Jurkat, Clone E6-1 (cell line): ENCODE measurements around the gene CXCL16.
"Not testable (repeated sequence)": the region's sequence is repeated elsewhere in the genome, so short reads cannot be mapped to it uniquely, and the experiment has no call there.

Source experiments
- DNase-seq: peaks from one replicate; pipeline ENCODE4 v3.0.0-alpha.2; 2011; ENCODE audit warnings: low read depth, low spot score
- H3K4me3 ChIP-seq: 2 replicates; pipeline ENCODE4 v1.5.1; 2011; ENCODE audit warnings: mild to moderate bottlenecking, low read length, control low read depth, moderate library complexity

CXCL16 gene

GRCh38 chr17:4709794-4710692 lies 29.7 kb downstream of the CXCL16 start, which contains the start of gene ARRB2:
Gene ARRB2 (plus strand): TSS chr17:4710632. CDS start chr17:4710722, 90 bp downstream.
- peak within 1 kb of the TSS; percentile 85 for H3K4me3 ChIP-seq
- DNase-seq, result peak; percentile 98

DNA sequence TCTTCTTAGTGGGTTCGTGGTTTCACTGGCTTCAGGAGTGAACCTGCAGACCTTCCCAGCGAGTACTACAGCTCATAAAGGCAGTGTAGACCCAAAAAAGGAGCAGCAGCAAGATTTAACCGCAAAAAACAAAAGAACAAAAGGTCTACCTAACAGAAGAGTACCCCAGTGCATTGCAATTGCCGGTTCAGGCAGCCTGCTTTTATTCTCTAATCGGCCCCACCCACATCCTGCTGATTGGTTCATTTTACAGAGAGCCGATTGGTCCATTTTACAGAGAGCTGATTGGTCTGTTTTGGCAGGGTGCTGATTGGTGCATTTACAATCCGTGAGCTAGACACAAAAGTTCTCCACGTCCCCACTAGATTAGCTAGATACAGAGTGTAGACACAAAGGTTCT lies 31.3 kb downstream of the CXCL16 start:
- peak; percentile 80 for DNase-seq
- H3K4me3 ChIP-seq, result peak overlapping the region; percentile 7; the same call in 1 of the 2 replicates

- no peak for DNase-seq
Observed at GRCh38 chr17:4706121-4706520, 33.6 kb downstream of the CXCL16 start.

DNA sequence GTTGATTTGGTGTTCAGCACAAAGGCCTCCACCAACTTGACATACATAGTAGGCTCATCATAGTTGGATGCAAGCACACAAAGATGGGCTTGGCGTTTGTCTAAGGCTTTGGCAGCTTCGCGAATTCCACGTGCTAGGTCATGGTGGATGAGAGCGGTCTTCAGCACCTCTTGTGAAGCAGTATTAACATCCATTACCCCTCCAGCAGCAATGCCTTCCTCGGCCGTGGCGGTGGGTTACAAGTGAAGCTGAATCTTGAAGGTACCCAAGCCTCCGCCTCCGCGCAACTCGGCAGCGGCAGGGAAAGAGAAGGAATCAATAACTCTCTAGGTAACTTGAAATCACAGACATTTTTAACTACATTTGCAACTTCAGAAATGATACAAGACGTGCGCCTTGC lies 34.7 kb downstream of the CXCL16 start:
- H3K4me3 ChIP-seq, result peak overlapping the region; percentile 89
- DNase-seq, result no peak

More at GRCh38 chr17:4706121-4706520, 33.6 kb downstream of the CXCL16 start:
- H3K4me3 ChIP-seq, result no peak overlapping the region

DNA sequence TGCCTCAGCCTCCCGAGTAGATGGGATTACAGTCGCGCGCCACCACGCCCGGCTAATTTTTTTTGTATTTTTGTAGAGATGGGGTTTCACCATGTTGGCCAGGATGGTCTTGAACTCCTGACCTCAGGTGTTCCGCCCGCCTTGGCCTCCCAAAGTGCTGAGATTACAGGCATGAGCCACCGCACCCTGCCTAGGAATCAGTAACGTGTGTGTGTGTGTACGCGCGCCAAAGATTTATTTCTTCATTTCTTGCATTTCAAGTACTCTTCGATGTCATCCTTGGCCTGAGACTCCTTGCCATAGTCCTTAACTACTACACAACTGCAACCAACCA lies 35.2 kb downstream of the CXCL16 start:
- peak overlapping the region; percentile 89 for H3K4me3 ChIP-seq
- DNase-seq, result not testable (repeated sequence)

DNA sequence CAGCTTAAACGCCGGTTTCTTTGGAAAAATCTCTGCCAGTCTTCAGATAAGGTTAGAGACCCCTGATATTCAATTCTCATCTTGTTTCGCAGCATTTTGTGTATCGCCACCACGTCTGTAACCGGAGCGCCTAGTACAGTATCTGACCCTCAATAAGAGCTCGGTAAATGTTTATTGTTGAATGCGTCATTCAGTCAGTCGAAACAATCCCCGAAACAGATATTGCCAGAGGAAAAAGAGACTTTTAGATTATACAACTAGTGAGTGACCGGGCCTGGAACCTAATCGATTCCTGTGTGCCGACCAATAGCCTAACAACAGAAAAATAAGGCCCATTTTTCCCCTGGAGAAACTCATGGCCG lies 36.4 kb downstream of the CXCL16 start:
- peak overlapping the region; percentile 89 for H3K4me3 ChIP-seq
- DNase-seq, result no peak

DNA sequence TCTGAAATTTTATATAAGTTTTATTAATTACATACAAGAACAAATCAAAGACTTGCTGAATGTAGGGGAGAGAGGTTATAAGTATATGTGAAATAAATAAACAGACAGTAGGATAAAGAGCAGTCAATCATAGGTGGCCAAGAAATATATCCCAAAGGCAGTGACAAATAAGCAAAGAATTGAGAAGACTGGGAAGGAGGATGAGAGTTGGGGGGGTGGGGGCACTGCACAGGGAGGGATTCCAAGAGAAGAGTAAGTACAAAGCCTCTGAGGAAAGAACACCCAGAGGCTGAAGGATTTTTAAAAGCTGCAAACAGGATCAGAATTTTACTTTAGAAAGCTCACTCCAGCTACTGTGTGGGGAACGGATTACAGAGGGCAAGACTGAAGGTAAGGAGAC lies 38.6 kb downstream of the CXCL16 start:
- H3K4me3 ChIP-seq, result no peak overlapping the region
- no peak for DNase-seq

GRCh38 chr17:4699401-4700056 lies 40.2 kb downstream of the CXCL16 start:
- not testable (repeated sequence) for DNase-seq, H3K4me3 ChIP-seq

DNA sequence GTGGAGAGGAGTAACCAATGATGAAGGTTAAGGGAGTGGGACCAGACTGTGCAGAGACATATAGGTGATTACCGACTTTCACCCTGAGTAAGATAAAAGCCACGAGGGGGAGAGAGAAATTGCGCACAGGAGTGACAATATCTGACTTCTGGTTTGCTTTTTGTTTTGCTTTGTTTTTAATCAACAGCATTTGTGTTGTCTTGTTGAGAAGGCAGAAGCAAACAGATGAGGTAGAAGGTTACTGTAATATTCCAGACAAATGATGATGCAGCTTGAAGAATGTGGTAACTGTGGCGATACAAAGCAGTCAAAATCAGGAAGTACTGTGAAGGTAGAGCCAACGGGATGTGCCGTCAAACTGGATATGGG lies 43.3 kb downstream of the CXCL16 start:
- no peak for DNase-seq
- no peak overlapping the region for H3K4me3 ChIP-seq

DNA sequence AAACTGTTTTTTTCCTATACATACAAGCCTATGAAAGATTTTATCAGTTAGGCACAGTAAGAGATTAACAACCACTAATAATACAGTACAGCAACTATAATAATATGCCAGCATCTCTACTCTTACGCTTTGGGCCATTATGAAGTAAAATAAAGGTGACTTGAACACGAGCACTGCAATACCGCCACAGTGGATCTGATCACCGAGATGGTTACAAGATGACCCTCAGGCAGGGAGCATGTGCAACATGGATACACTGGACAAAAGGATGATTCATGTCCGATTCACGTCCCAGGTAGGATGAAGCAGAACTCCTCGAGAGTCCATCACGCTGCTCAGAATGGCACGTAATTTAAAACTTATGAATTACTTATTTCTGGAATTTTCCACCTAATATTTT lies 46.3 kb downstream of the CXCL16 start:
- DNase-seq, result no peak
- H3K4me3 ChIP-seq, result no peak overlapping the region

DNA sequence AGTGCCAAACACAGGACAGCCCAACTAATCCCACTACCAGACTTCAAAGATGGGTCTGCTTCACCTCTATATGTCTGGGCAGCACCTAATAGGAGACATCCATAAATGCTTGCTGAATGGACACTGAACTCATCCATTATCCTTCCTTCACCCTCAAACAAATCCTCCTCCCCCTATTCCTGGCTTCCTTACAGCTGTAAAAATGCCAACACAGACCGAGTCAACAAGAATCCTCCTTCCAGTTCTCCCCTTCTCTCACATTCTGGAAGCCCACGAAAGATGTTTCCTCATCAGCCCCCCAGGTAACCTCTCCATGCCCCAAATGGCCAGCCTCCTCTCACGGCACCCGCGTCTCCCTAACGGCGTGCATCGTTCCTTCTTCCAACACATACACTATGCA lies 48.0 kb downstream of the CXCL16 start:
- DNase-seq, result no peak
- no peak overlapping the region for H3K4me3 ChIP-seq

- no peak overlapping the region for H3K4me3 ChIP-seq
- no peak for DNase-seq
Observed at GRCh38 chr17:4690745-4691144, 49.0 kb downstream of the CXCL16 start.

DNA sequence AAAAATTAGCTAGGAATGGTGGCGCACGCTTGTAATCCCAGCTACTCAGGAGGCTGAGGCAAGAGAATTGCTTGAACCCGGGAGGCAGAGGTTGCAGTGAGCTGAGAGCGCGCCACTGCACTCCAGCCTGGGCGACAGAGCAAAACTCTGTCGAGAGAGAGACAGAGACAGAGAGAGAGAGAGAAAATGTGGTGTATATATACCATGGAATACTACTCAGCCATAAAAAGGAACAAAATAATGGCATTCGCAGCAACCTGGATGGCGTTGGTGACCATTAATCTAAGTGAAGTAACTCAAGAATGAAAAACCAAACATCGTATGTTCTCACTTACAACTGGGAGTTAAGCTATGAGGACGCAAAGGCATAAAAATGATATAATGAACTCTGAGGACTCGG lies 49.9 kb downstream of the CXCL16 start:
- H3K4me3 ChIP-seq, DNase-seq: not testable (repeated sequence)

DNA sequence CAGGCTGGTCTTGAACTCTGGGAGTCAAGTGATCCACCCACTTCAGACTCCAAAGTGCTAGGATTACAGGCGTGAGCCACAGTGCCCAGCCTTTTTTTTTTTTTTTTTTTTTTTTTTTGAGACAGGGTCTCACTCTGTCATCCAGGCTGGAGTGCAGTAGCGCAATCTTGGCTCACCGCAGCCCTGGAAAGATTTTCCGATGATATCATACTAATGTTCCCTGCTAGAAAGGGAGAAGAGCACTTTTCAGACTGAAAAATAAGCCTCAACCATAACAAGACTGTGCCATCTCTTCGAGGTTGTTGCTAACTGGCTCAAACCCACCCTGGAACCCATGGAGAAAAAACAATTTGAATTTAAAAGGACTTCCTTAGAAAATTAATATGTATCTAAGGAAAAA lies 56.0 kb downstream of the CXCL16 start:
- DNase-seq, result not testable (repeated sequence)

More for the DNA sequence above, 56.0 kb downstream of the CXCL16 start:
- H3K4me3 ChIP-seq, result not testable (repeated sequence)
